GM12874 (cell line): Measurements from ENCODE around the gene NDUFB2.

ENCODE experiments used
- TF ChIP-seq, protein P1 (sequence below): IDR thresholded peaks from 2 replicates; pipeline ENCODE4 v1.5.1; 2011; ENCODE audit warnings: low read depth, mild to moderate bottlenecking, control low read depth, low read length, moderate library complexity; ENCODE audit not compliant: insufficient read depth

Gene NDUFB2

DNA sequence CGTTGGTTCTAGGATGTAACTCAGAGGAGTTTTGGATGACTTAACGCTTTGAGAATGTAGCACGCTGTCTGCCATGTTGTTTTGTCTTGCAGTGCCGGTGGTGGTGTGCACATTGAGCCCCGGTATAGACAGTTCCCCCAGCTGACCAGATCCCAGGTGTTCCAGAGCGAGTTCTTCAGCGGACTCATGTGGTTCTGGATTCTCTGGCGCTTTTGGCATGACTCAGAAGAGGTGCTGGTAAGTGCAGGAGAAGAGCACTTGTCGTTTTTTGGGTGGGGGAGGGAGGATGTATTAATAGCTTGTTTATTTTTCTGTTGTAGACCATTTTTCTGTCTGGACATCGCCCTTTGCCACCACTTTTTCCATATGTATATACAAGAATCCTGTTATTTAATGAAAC is 6.3 kb downstream of the NDUFB2 start:
- TF ChIP-seq, protein P1, sequence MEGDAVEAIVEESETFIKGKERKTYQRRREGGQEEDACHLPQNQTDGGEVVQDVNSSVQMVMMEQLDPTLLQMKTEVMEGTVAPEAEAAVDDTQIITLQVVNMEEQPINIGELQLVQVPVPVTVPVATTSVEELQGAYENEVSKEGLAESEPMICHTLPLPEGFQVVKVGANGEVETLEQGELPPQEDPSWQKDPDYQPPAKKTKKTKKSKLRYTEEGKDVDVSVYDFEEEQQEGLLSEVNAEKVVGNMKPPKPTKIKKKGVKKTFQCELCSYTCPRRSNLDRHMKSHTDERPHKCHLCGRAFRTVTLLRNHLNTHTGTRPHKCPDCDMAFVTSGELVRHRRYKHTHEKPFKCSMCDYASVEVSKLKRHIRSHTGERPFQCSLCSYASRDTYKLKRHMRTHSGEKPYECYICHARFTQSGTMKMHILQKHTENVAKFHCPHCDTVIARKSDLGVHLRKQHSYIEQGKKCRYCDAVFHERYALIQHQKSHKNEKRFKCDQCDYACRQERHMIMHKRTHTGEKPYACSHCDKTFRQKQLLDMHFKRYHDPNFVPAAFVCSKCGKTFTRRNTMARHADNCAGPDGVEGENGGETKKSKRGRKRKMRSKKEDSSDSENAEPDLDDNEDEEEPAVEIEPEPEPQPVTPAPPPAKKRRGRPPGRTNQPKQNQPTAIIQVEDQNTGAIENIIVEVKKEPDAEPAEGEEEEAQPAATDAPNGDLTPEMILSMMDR: no peak

GRCh38 chr7:140704205-140704604 is 7.7 kb downstream of the NDUFB2 start:
- TF ChIP-seq, protein P1: no peak

- TF ChIP-seq, protein P1: no peak
These were observed 10.6 kb downstream of the NDUFB2 start for GRCh38 chr7:140707132-140707531.

- TF ChIP-seq, protein P1: no peak
These were observed 18.0 kb downstream of the NDUFB2 start for GRCh38 chr7:140714331-140715040.

DNA sequence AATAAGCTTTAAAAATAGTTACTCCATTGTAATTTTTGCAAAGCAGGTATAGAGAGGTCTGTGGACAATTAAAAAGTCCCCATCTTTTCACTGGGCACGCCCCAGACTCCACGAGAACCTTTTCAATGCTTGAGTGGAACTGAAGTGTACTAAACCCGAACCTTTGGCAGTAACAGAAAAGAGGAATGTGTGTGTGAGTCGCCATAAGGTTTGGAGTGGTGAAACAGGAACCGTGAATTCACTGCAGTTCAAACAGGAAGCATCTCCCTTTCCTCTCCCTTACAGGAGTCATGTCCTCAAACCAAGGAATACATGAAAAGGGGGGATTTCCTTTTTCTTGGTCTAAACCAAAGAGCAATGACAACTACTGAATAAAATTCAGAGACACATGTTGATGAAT is 23.2 kb downstream of the NDUFB2 start:
- TF ChIP-seq, protein P1: no peak

GRCh38 chr7:140722254-140722653 is 25.7 kb downstream of the NDUFB2 start:
- TF ChIP-seq, protein P1: no peak

- TF ChIP-seq, protein P1: no peak
These were observed 26.5 kb downstream of the NDUFB2 start for GRCh38 chr7:140723006-140723405.
